AML-193 (cell line): ENCODE results near the gene TUT7.
"Not testable (repeated sequence)": the region's sequence is repeated elsewhere in the genome, so short reads cannot be mapped to it uniquely, and the experiment has no call there.

ENCODE experiments used
- DNase-seq, 2 experiments: peaks; one replicate each; lab custom pipeline; 2025; lab: John Stamatoyannopoulos, UW

TUT7 gene

DNA sequence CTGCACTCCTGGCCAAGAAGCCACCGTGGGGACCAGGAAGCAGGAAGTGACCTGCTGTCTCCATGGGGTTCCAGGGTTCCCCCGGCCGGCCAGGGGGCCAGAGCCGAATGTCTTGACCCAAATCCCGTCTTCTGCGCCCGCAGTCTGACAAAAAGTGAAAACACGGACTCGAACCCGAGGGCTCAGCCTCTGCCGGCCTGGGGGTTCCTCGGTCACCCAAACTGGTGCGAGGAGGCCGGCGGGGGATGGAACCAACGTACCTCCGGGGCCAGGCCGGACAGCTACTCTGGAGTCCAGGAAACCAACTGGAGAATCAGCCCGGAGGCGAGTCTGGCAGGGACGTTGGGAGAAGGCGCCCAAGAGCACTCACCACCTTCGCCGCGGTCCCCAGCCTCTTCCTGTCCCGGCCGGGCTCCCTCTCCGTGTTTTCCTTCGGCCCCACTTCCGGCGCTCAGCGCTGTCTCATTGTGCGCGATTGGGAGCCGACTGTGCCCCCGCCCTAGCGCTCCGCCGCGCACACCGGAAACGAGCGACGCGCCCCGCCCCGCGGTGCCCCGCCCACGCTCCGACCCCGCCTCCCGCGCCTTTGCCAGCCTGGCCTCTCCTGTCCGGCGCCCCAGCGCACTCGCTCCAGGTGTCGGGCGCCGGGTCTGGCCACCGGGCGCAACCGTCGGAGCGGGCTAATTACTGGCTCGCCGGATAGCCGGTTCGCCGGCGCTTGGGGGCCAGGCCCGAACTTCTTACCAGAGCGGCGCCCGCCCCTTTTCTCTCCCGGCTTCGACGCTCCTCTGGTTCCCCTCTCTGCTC is at the start of gene TUT7:
TSS of gene TUT7 (minus strand) at position 400 of the 807 bp plus-strand sequence. CDS start 1,211 bp downstream, outside the sequence.
- DNase-seq = peak; percentile 78 to 92

- DNase-seq = no peak
These were observed 48.4 kb upstream of the TUT7 start for GRCh38 chr9:86402591-86402990.

DNA sequence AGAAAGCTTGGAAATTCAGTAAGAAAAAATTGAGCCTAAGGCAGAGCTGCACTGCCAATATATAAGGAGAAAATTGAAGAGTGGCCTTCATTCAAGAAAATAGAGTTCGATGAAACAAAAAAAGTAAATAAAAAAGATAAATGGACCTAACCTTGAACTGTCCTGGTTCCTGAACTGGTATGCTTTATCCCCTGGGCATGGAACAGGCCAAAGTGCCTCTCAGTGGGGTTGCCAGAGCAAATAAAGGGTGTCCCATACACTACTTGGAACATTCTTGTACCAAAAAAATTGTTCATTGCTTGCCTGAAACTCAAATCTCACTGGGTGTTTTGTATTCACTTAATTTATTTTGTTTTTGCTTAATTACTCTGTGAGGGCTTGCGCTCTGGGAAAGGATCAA is 42.2 kb upstream of the TUT7 start:
- DNase-seq = no peak

DNA sequence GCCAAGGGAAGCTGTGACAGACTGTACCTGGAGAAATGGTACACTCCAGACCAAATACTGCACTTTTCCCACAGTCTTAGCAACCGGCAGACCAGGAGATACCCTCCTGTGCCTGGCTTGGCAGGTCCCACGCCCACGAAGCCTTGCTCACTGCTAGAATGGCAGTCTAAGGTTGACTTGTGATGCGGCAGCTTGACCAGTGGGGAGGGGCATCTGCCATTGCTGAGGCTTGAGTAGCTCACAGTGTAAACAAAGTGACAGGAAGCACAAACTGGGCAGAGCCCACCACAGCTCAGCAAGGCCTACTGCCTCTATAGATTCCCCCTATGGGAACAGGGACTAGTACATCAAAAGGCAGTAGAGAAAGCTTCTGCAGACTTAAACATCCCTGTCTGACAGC is 36.0 kb upstream of the TUT7 start:
- DNase-seq = not testable (repeated sequence)

DNA sequence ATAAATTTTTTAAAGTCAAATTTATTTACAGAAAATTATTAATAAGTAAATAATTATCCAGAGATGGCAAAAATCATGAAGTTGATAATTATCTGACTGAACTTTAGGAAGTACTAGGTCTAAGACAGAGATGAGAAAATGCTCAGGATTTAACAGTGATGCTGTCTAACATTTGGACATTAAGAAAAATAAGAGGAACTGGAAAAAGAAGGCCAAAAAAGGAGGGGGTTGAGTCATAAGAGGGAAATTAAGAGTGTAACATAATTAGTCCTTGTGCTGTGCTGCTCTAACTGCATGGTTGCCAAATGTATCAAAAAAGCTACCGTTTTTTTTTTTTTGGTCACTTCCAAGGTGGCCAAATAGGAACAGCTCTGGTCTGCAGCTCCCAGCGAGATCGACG is 35.4 kb upstream of the TUT7 start:
- no peak for DNase-seq

GRCh38 chr9:86387376-86387775 is 33.2 kb upstream of the TUT7 start:
- no peak for DNase-seq

DNA sequence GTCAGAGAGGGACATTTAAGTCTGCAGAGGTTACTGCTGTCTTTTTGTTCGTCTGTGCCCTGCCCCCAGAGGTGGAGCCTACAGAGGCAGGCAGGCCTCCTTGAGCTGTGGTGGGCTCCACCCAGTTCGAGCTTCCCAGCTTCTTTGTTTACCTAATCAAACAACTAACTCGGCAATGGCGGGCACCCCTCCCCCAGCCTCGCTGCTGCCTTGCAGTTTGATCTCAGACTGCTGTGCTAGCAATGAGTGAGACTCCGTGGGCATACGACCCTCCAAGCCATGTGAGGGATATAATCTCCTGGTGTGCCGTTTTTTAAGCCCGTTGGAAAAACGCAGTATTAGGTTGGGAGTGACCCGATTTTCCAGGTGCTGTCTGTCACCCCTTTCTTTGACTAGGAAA is 28.8 kb upstream of the TUT7 start:
- DNase-seq = not testable (repeated sequence)

- DNase-seq = no peak
These were observed 21.8 kb upstream of the TUT7 start for GRCh38 chr9:86376016-86376415.

- DNase-seq = no peak
These were observed 15.6 kb upstream of the TUT7 start for GRCh38 chr9:86369810-86370209.

DNA sequence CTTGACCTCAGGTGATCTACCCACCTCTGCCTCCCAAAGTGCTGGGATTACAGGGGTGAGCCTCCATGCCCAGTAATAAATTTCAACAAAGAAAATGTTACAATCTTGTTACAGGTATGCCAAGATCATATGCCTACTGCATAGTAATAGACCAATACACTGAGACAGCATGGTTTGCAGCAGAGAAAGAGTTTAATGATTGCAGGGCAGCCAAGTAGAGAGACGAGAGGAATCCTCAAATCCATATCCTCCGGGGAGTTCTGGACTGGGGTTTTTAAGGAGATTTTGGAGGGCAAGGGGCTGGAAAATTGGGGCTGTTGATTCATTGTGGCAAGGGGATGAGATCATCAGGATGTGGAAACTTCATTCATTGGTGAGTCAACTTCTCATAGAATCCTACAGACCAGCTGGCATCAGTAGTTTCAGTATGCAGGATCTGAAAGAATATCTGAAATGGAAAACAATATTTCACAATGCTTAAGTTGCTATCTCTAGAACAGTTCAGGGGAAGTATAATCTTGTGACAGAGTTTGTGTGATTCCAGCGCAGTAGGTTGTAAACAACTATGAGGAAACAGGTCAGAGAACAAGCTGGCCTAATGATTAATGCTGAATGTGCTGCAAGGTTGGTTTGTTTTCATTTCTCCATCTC is 14.8 kb upstream of the TUT7 start:
- DNase-seq = peak in 1 of 2 experiments; percentile 2

- DNase-seq = no peak
These were observed 7.0 kb upstream of the TUT7 start for GRCh38 chr9:86361176-86361575.

- DNase-seq = peak in 1 of 2 experiments; percentile 25
These were observed 5.1 kb upstream of the TUT7 start for GRCh38 chr9:86359151-86359879.

DNA sequence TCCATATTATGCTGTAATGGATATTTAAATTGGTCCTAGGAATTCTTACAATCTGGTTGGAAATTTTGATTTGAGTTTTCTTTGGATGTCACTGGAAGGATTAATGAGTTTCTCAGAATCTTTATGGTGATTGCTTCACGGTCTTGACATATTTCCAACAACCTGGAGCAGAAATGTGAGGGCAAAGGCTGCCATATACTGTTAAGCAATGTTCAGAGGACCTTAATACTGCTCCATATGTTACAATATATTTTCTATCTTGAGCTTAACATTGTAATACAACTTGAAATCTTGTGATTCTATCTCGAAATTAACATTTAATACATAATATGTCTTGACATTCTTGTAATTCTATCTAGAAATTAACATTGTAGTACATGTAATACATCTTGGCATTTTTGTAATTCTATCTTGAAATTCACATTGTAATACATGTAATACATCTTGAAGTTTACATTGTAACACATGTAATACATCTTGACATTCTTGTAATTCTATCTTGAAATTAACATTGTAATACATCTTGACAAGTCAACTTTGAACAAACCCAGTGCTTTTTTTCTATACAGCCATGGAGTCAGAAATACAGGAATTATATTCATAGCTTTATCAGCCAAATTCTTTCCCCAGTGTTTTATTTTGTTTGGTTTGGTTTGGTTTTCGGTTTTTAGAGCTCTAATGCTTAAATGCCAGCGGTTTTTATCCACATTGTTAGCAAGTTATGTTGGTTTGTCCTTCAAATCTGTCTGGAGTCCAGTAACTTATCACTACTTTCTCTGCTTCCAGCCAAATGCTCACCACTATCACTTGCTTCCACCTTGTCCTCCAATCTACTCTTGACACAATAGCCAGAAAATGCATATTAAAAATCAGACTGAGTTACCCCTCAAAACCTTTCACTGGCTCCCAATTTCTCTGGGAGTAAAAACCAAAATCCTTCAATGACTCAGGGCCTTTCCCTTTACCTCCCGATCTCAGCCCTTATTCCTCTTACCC is 3.0 kb upstream of the TUT7 start:
- no peak for DNase-seq

DNA sequence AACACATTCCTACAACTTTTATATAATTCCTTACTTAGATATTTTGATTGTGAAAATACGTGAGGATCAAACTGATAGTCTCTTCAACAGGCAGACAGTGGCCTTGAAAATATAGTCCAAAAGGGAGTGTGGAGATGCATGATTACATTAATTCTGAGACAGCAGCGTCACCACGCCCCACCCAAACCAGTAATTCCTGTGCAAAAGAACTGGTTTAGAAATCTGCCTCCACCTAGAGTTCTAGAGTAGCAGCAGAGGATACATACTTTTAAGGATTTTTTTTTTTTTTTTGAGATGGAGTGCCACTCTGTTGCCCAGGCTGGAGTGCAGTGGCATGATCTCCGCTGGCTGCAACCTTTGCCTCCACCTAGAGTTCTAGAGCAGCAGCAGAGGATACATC is 1.6 kb upstream of the TUT7 start:
- no peak for DNase-seq

GRCh38 chr9:86354818-86355309 is 654 bp upstream of the TUT7 start:
- peak; percentile 13 to 17 for DNase-seq

- no peak for DNase-seq
These were observed 577 bp downstream of the TUT7 start for GRCh38 chr9:86353655-86354010.

DNA sequence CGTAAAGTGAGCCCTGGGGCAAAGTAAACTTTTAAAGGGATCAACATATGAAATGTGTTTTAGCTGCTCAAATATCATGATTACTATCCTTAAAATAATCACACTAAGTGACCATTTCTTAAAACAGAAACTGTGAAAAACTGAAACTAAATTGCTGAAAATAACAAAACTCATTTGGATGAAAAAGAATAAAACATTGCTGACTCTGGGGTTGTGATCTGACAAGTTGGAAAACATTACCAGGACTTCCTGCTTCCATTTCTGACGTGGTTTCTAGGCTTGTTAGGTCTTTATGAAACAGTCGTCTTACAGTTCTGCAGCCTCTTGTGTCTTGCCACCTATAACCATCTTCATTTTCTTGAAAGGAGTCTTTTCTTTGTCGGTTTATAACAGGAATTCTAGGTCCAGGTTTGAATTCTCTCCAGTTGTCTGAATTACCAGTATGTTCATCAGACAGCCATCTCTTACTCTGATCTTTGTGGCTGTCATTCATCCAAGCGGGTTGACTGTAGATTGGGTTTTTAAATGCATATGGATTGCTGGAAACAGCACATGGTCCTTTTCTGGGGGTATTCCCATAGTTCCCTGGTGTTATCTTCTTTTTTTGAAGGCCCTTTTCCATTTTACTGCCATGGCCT is 1.7 kb downstream of the TUT7 start:
- DNase-seq = peak; percentile 5 to 19

DNA sequence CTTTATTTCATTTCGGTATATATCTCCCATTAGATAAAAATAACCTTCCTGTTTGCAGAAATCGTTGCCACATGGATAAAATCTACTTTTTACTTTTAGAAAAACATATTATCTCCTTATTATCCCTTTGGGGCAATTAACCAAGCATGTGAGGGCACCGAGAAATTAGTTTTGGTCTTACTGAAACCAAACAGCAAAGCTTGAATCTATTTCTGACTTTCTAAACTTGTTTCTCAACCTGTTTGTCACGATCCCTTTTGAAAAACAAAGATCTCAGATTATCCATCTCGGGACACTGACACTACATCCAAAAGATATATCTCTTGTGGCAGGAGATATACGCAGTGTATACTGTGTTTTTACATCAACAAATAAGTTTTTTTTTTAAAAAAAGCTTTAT is 2.3 kb downstream of the TUT7 start:
- DNase-seq = no peak

- peak; percentile 77 to 86 for DNase-seq
These were observed 4.0 kb downstream of the TUT7 start for GRCh38 chr9:86350006-86350760.

DNA sequence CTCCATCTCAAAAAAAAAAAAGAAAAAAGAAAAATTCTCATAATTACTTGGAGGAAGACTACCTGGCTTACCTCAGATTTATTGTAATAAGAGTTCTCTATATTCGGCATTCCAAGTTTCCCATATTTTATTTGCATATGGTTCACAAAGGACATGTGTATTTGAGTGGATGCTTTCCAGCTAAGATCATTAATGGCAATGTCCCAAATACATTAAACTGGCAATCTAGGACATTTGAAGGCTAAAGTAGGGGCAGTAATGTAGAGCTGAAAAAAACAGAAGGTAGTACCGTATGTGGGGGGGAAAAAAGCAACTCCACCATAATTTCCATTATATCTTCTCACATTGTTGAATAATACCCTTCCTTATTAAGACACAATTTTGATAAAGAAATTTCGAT is 4.9 kb downstream of the TUT7 start:
- no peak for DNase-seq
